ENCODE results near the gene SRP19. TPM values are rescaled to one million over a fixed set of nuclear protein-coding genes. Genes with fewer than 3 reads are reported as not detected.
A peak's percentile ranks its signal among the peaks of the same experiment; 100 is the strongest.

The SRP19 gene
- total and polyA plus RNA-seq, 7 experiments from 2014 or later: 34.2 to 115 (median 44.0) TPM

DNA sequence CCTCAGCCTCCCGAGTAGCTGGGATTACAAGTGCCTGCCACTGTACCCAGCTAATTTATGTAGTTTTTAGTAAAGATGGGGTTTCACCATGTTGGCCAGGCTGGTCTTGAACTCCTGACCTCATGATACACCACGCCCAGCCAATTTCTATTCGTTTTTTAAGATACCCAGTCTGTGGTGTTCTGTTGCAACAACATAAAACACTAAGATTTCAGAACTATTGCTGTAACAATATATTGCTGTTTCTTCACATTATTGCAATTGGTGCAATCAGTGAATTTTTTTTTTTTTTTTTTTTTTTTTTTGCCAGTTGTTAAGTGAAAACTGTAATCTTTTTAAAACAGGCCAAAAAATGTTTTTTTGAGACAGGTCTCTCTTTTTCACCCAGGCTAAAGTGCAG lies 9.9 kb downstream of the SRP19 start:
- Histone ChIP-seq H3K9me3 (ENCODE audit: control insufficient read depth in 2 of 3, low read length in 3 of 3) (no peaks in the 10 kb centered on the region), H3K27me3 (ENCODE audit: control insufficient read depth in 2 of 2, insufficient read depth in 2 of 2, low read length in 2 of 2) (no peaks in the 10 kb centered on the region), H3K27ac (ENCODE audit: low read depth, low read length) (no peak overlapping the region), H3K36me3 (ENCODE audit: control insufficient read depth in 2 of 3, insufficient read depth in 3 of 3, low read length in 3 of 3) (peaks cover 0 to 33% (median 10%) of the 10 kb centered on the region in 3 experiments), H3K4me1 (ENCODE audit: control insufficient read depth in 2 of 2, insufficient read depth in 2 of 2, low read length in 2 of 2) (no peaks in the 10 kb centered on the region), H3K4me3 (ENCODE audit: low read length) (no peak overlapping the region)
- H3K36me3 Mint-ChIP-seq: peaks cover 0 to 40% (median 29%) of the 10 kb centered on the region in 5 donors
- CTCF ChIA-PET: interaction anchor here (0.6 kb wide), 1 partner anchor 17 kb away, joined by 3 read pairs; no protein-coding TSS in a partner anchor
- intact Hi-C loops (cut with micrococcal nuclease): no loop called here
- peaks cover 21 to 62% (median 28%) of the 10 kb centered on the region in 7 donors for H3K4me1 Mint-ChIP-seq
- H3K27ac Mint-ChIP-seq: peak overlapping the region in 1 of 9 donors; percentile 6
- POLR2A ChIA-PET: no interaction called here
- no peaks in the 10 kb centered on the region for H3K9me3 Mint-ChIP-seq
- H3K4me3 Mint-ChIP-seq: no peak overlapping the region
- H3K27me3 Mint-ChIP-seq: no peaks in the 10 kb centered on the region
- ATAC-seq: no peak
- no peak for DNase-seq

DNA sequence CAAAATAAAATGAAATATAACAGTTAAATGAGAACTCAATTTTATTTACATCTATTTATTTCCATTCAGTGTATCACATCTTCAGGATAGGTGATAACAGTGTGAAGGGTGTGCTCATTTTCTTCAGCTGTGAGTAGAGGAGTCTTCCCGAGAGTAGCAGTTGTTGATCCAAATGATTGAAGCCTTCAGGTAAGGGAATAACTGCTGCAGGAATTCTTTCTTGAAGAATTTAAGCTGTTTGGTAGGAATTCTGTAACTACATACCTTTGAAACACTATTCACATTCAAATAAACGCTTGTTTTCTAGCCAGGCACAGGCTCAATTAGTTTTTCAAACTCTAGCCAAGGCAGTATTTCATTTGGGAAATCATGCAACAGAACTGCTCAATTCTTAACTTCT lies 15.3 kb downstream of the SRP19 start:
- Histone ChIP-seq H3K4me1 (ENCODE audit: control insufficient read depth in 2 of 2, insufficient read depth in 2 of 2, low read length in 2 of 2) (peaks cover 5 to 21% of the 10 kb centered on the region in 2 donors), H3K4me3 (ENCODE audit: low read length) (no peak overlapping the region), H3K27ac (ENCODE audit: low read depth, low read length) (no peak overlapping the region), H3K36me3 (ENCODE audit: control insufficient read depth in 2 of 3, insufficient read depth in 3 of 3, low read length in 3 of 3) (peaks cover 0 to 3% (median 0%) of the 10 kb centered on the region in 3 experiments), H3K27me3 (ENCODE audit: control insufficient read depth in 2 of 2, insufficient read depth in 2 of 2, low read length in 2 of 2) (no peaks in the 10 kb centered on the region), H3K9me3 (ENCODE audit: control insufficient read depth in 2 of 3, low read length in 3 of 3) (no peaks in the 10 kb centered on the region)
- ATAC-seq: no peak
- Mint-ChIP-seq H3K27ac (peak overlapping the region in 1 of 9 donors; percentile 90), H3K36me3 (peaks cover 0 to 44% (median 18%) of the 10 kb centered on the region in 5 donors), H3K4me1 (peaks cover 29 to 53% (median 36%) of the 10 kb centered on the region in 7 donors), H3K9me3 (no peaks in the 10 kb centered on the region), H3K27me3 (no peaks in the 10 kb centered on the region), H3K4me3 (no peak overlapping the region)
- no peak for DNase-seq
- POLR2A ChIA-PET: interaction anchor here (1.8 kb wide), 1 partner anchor 47 kb away, joined by 3 read pairs; no protein-coding TSS in a partner anchor
- CTCF ChIA-PET: no interaction called here
- intact Hi-C loops (cut with micrococcal nuclease): loop anchor here (5.0 kb wide), 2 partner anchors 86 to 101 kb away; partner anchors contain the start of gene DCP2 (in 2 of the 2)

DNA sequence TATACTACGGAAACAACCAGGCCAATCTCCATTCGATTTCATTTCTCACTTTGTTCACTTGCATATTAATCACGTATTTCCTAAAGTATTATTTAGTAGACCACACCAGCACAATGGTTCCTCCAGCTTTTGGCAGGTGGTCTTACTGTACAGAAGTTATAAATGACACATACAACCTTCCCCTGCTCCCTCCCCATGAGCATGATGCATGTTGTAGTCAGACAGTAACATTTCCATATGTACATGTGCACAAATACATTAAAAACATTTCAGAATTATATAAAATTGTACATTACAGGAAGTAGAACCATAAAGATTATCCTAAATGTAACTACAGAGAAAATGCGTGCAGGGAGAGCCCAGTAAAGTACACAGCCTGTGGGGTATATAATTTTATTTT lies 17.0 kb downstream of the SRP19 start:
- peaks cover 5 to 21% of the 10 kb centered on the region in 2 donors for H3K4me1 ChIP-seq (ENCODE audit: control insufficient read depth in 2 of 2, insufficient read depth in 2 of 2, low read length in 2 of 2)
- Mint-ChIP-seq H3K27me3 (no peaks in the 10 kb centered on the region), H3K36me3 (peaks cover 0 to 40% (median 20%) of the 10 kb centered on the region in 5 donors), H3K9me3 (no peaks in the 10 kb centered on the region), H3K4me3 (peak overlapping the region in 1 of 10 donors; percentile 46), H3K27ac (peak overlapping the region in 6 of 9 donors; percentile 11 to 90 (median 48)), H3K4me1 (peaks cover 22 to 48% (median 32%) of the 10 kb centered on the region in 7 donors)
- no peak overlapping the region for H3K4me3 ChIP-seq (ENCODE audit: low read length)
- ChIA-PET CTCF (interaction anchor here (0.6 kb wide), 1 partner anchor 1347 kb away, joined by 5 read pairs; no protein-coding TSS in a partner anchor), POLR2A (interaction anchor here (1.2 to 1.8 kb wide), 2 partner anchors 17 to 45 kb away, joined by 3 read pairs; partner anchors contain the start of gene SRP19)
- peaks cover 0 to 18% (median 3%) of the 10 kb centered on the region in 3 experiments for H3K36me3 ChIP-seq (ENCODE audit: control insufficient read depth in 2 of 3, insufficient read depth in 3 of 3, low read length in 3 of 3)
- no peak overlapping the region for H3K27ac ChIP-seq (ENCODE audit: low read depth, low read length)
- no peak for ATAC-seq
- intact Hi-C loops (cut with micrococcal nuclease): loop anchor here (1.0 to 5.0 kb wide), 8 partner anchors 9 to 99 kb away; partner anchors contain the start of genes DCP2 (in 2 of the 2), SRP19 (in 2 of the 2) and REEP5 (in 1 of the 2)
- no peak for DNase-seq
- H3K9me3 ChIP-seq (ENCODE audit: control insufficient read depth in 2 of 3, low read length in 3 of 3): no peaks in the 10 kb centered on the region
- no peaks in the 10 kb centered on the region for H3K27me3 ChIP-seq (ENCODE audit: control insufficient read depth in 2 of 2, insufficient read depth in 2 of 2, low read length in 2 of 2)

DNA sequence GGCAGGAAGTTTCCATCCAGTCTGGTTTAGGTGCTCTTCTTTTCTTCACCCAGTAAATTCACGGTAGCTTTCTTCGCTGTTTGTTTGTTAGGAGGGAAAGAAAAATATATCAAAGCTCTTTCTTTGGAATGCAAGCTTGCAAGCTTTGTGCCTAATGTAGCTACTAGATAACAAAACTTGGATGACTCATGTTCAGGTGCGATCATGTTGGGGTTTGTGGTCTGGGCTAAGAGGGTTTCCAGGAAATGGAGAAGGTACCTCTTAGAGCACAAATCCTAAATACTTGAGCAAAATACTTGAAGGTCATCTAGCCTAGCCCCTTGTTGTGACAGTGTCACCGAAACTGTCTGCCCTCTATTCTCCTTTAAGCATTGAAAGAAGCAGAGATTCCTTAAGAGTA lies 17.7 kb downstream of the SRP19 start:
- H3K36me3 Mint-ChIP-seq: peaks cover 0 to 36% (median 17%) of the 10 kb centered on the region in 5 donors
- DNase-seq (peak in 6 of 9 donors; percentile 5 to 58 (median 14)), ATAC-seq (peak; percentile 69)
- POLR2A ChIA-PET: interaction anchor here (1.2 kb wide), 1 partner anchor 17 kb away, joined by 3 read pairs; the partner anchor contains the start of gene SRP19
- no peaks in the 10 kb centered on the region for H3K9me3 Mint-ChIP-seq
- Histone ChIP-seq H3K27ac (ENCODE audit: low read depth, low read length) (peak overlapping the region; percentile 15), H3K27me3 (ENCODE audit: control insufficient read depth in 2 of 2, insufficient read depth in 2 of 2, low read length in 2 of 2) (no peaks in the 10 kb centered on the region), H3K4me3 (ENCODE audit: low read length) (peak overlapping the region; percentile 8), H3K36me3 (ENCODE audit: control insufficient read depth in 2 of 3, insufficient read depth in 3 of 3, low read length in 3 of 3) (peaks cover 0 to 23% (median 3%) of the 10 kb centered on the region in 3 experiments), H3K9me3 (ENCODE audit: control insufficient read depth in 2 of 3, low read length in 3 of 3) (no peaks in the 10 kb centered on the region), H3K4me1 (ENCODE audit: control insufficient read depth in 2 of 2, insufficient read depth in 2 of 2, low read length in 2 of 2) (peaks cover 5 to 21% of the 10 kb centered on the region in 2 donors)
- peak overlapping the region in 8 of 9 donors; percentile 1 to 90 (median 68) for H3K27ac Mint-ChIP-seq
- peaks cover 22 to 42% (median 30%) of the 10 kb centered on the region in 7 donors for H3K4me1 Mint-ChIP-seq
- peak overlapping the region in 6 of 10 donors; percentile 1 to 67 (median 16) for H3K4me3 Mint-ChIP-seq
- intact Hi-C loops (cut with micrococcal nuclease): loop anchor here (1.0 to 5.0 kb wide), 9 partner anchors 9 to 99 kb away; partner anchors contain the start of genes DCP2 (in 2 of the 2), SRP19 (in 2 of the 2) and REEP5 (in 1 of the 2)
- no peaks in the 10 kb centered on the region for H3K27me3 Mint-ChIP-seq
- CTCF ChIA-PET: interaction anchor here (0.6 kb wide), 1 partner anchor 1347 kb away, joined by 5 read pairs; no protein-coding TSS in a partner anchor

DNA sequence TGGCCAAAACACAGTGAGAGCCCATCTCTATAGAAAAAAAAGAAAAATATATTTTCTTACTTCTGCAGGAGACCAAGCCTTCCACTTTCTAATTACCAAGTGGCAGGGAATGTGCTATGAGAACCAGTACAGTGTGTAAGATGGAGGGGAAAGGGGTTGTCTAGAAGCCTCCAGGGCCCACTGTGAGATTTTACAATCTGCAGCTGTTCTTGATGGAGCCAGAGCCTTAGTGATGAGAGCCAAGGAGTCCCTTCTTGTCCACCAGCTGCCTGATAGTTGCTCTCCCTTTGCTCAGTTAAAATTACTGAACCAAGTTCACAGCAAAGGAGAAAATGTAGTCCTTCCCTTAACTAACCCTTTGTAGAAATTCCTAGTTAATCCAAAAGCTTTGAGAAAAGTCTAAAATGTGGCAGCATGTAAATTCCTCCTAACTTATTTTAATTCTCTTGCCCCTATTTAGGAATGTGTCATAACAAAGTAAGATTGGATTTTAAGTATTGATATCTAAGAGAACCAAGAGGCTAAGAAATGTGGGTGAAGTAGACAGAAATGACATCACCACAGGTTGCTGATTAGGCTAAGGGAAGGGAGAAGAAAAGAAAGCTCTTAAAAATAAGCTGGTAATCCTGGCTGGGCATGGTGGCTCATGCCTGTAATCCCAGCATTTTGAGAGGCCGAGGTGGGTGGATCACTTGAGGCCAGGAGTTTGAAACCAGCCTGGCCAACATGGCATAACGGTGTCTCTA lies 19.3 kb downstream of the SRP19 start:
- CTCF ChIA-PET: no interaction called here
- H3K36me3 ChIP-seq (ENCODE audit: control insufficient read depth in 2 of 3, insufficient read depth in 3 of 3, low read length in 3 of 3): peaks cover 0 to 38% (median 8%) of the 10 kb centered on the region in 3 experiments

DNA sequence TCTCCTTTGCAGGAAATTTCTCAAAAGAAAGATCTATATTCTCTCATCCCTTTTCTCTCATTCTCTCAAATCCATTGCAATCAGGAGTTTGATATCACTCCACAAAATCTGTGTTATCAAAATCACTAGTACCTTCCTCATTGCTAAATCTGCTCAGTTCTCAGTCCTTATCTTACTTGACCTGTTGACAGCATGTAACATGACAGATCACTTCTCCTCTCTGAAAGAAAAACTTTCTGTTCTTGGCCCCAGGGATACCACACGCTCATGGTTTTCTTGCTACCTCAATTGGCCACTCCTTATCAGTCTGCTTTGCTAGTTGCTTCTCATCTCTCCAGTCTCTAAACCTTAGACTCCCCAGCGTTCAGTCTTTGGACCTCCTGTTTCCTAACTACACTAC lies 22.1 kb downstream of the SRP19 start:
- Histone ChIP-seq H3K4me3 (ENCODE audit: low read length) (no peak overlapping the region), H3K9me3 (ENCODE audit: control insufficient read depth in 2 of 3, low read length in 3 of 3) (no peaks in the 10 kb centered on the region), H3K36me3 (ENCODE audit: control insufficient read depth in 2 of 3, insufficient read depth in 3 of 3, low read length in 3 of 3) (peaks cover 0 to 54% (median 18%) of the 10 kb centered on the region in 3 experiments), H3K27me3 (ENCODE audit: control insufficient read depth in 2 of 2, insufficient read depth in 2 of 2, low read length in 2 of 2) (no peaks in the 10 kb centered on the region), H3K27ac (ENCODE audit: low read depth, low read length) (no peak overlapping the region), H3K4me1 (ENCODE audit: control insufficient read depth in 2 of 2, insufficient read depth in 2 of 2, low read length in 2 of 2) (peaks cover 17 to 28% of the 10 kb centered on the region in 2 donors)
- DNase-seq: no peak
- Mint-ChIP-seq H3K27ac (no peak overlapping the region), H3K36me3 (peaks cover 4 to 45% (median 19%) of the 10 kb centered on the region in 5 donors), H3K4me1 (peaks cover 22 to 40% (median 31%) of the 10 kb centered on the region in 7 donors), H3K4me3 (no peak overlapping the region), H3K27me3 (no peaks in the 10 kb centered on the region), H3K9me3 (no peaks in the 10 kb centered on the region)
- intact Hi-C loops (cut with micrococcal nuclease): no loop called here
- no peak for ATAC-seq
- POLR2A ChIA-PET: no interaction called here
- CTCF ChIA-PET: interaction anchor here (1.4 kb wide), 1 partner anchor 10 kb away, joined by 4 read pairs; no protein-coding TSS in a partner anchor

More for the DNA sequence above, 19.3 kb downstream of the SRP19 start:
- DNase-seq: no peak
- Mint-ChIP-seq H3K27ac (peak overlapping the region in 7 of 9 donors; percentile 23 to 78 (median 54)), H3K36me3 (peaks cover 0 to 34% (median 13%) of the 10 kb centered on the region in 5 donors), H3K4me3 (peak overlapping the region in 2 of 10 donors; percentile 7 to 10), H3K9me3 (no peaks in the 10 kb centered on the region), H3K4me1 (peaks cover 21 to 33% (median 30%) of the 10 kb centered on the region in 7 donors), H3K27me3 (no peaks in the 10 kb centered on the region)
- Histone ChIP-seq H3K27me3 (ENCODE audit: control insufficient read depth in 2 of 2, insufficient read depth in 2 of 2, low read length in 2 of 2) (no peaks in the 10 kb centered on the region), H3K4me1 (ENCODE audit: control insufficient read depth in 2 of 2, insufficient read depth in 2 of 2, low read length in 2 of 2) (peaks cover 5 to 21% of the 10 kb centered on the region in 2 donors), H3K4me3 (ENCODE audit: low read length) (no peak overlapping the region), H3K27ac (ENCODE audit: low read depth, low read length) (no peak overlapping the region), H3K9me3 (ENCODE audit: control insufficient read depth in 2 of 3, low read length in 3 of 3) (no peaks in the 10 kb centered on the region)
- ATAC-seq: no peak
- intact Hi-C loops (cut with micrococcal nuclease): no loop called here
- POLR2A ChIA-PET: interaction anchor here (0.6 kb wide), 2 partner anchors 9 to 41 kb away, joined by 3 to 4 read pairs; partner anchors contain the start of gene REEP5
